HEK293T (cell line): ENCODE measurements around the gene APBA1.

Source experiments
- BHLHE40 ChIP-seq: fragments of 450-650 bp; IDR thresholded peaks from 2 replicates; pipeline ENCODE4 v1.6.1; 2016; ENCODE audit warnings: mild to moderate bottlenecking, moderate library complexity, borderline replicate concordance
- ELF4 ChIP-seq: fragments of 450-650 bp; IDR thresholded peaks from 2 replicates; pipeline ENCODE4 v1.6.1; 2017; ENCODE audit warnings: antibody characterized with exemption
- FOXA1 ChIP-seq: fragments of 450-650 bp; IDR thresholded peaks from 2 replicates; pipeline ENCODE4 v1.6.1; 2016; ENCODE audit warnings: mild to moderate bottlenecking
- FOXK2 ChIP-seq: fragments of 450-650 bp; IDR thresholded peaks from 2 replicates; pipeline ENCODE4 v1.6.1; 2016; ENCODE audit warnings: mild to moderate bottlenecking
- FOXM1 ChIP-seq: fragments of 450-650 bp; IDR thresholded peaks from 2 replicates; pipeline ENCODE4 v1.6.1; 2017; ENCODE audit warnings: mild to moderate bottlenecking, borderline replicate concordance
- L3MBTL2 ChIP-seq: fragments of 450-650 bp; conservative IDR thresholded peaks from 2 replicates; pipeline ENCODE4 v1.6.1; 2016; ENCODE audit warnings: mild to moderate bottlenecking
- PKNOX1 ChIP-seq: fragments of 450-650 bp; IDR thresholded peaks from 2 replicates; pipeline ENCODE4 v1.6.1; 2016
- SP1 ChIP-seq: fragments of 450-650 bp; IDR thresholded peaks from 2 replicates; pipeline ENCODE4 v1.6.1; 2017
- TARDBP ChIP-seq: fragments of 450-650 bp; IDR thresholded peaks from 2 replicates; pipeline ENCODE4 v1.6.1; 2016

GRCh38 chr9:69671879-69672595, at the start of gene APBA1:
- TF ChIP-seq TARDBP (no peak), FOXA1 (no peak), BHLHE40 (no peak), L3MBTL2 (no peak), ELF4 (no peak), PKNOX1 (no peak), FOXK2 (no peak), FOXM1 (no peak), SP1 (no peak)
